BJ (cell line): ENCODE results near the gene LRRN2. TPM values are rescaled to one million over a fixed set of nuclear protein-coding genes. Genes with fewer than 3 reads are reported as not detected.

Experiments used
- CTCF ChIA-PET: fragments of 350-600 bp; formaldehyde crosslinking; extraction: SDS; loops from one replicate; lab custom pipeline; 2021; ENCODE audit warnings: antibody characterized with exemption, inconsistent platforms; lab: Yijun Ruan, JAX
- POLR2A ChIA-PET: fragments of 300-600 bp; sonication (Branson Sonifier 250); formaldehyde crosslinking; extraction: SDS; loops from one replicate; lab custom pipeline; 2021; ENCODE audit warnings: antibody characterized with exemption; lab: Charles Lee
- DNase-seq: peaks from one replicate; pipeline ENCODE4 v3.0.0-alpha.2; 2011; ENCODE audit warnings: low read depth
- H3K27me3 ChIP-seq: 2 replicates; pipeline ENCODE4 v1.6.0; 2011; ENCODE audit warnings: low read length; ENCODE audit not compliant: control insufficient read depth, insufficient read depth
- H3K36me3 ChIP-seq: 2 replicates; pipeline ENCODE4 v1.5.1; 2011; ENCODE audit warnings: low read length; ENCODE audit not compliant: control insufficient read depth, insufficient read depth
- H3K4me3 ChIP-seq: 2 replicates; pipeline ENCODE4 v1.5.1; 2011; ENCODE audit warnings: low read depth, mild to moderate bottlenecking, control low read depth, low read length
- CTCF ChIP-seq: IDR thresholded peaks from 2 replicates; pipeline ENCODE4 v1.5.1; 2011; ENCODE audit warnings: low read depth, mild to moderate bottlenecking, control low read depth, inconsistent platforms, low read length, moderate library complexity; ENCODE audit not compliant: insufficient read depth
- polyA plus RNA-seq: library from polyadenylated mRNA; depleted of rRNA; stranded (reverse); fragments of >200 nt; gene quantifications from 2 replicates; pipeline ENCODE4 v1.2.3, GENCODE V29; 2011

Gene LRRN2
- polyA plus RNA-seq, 1 experiment, result not detected

DNA sequence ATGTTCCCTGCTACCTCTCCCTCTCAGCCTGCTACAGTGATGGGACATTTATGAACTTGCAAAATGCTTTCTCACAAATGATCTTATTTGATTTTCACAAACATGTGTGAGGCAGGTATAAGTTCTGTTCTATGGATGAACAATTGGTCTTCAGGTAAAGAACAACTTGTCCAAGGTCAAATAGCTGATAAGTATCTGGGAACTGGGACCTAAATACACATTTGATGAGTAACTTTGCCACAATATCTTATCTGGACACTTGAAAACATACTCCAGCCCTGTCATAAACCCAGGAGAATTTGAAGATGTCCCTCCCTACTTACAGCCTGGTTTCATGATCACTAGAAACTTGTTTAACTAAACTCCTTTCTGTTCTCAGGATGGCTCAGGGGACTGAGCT, 23.0 kb downstream of the LRRN2 start:
- ChIA-PET POLR2A (no interaction called here), CTCF (no interaction called here)
- H3K4me3 ChIP-seq, result no peak overlapping the region
- peaks cover 12% of the 10 kb centered on the region for H3K27me3 ChIP-seq
- TF ChIP-seq CTCF, result no peak
- DNase-seq, result no peak
- no peaks in the 10 kb centered on the region for H3K36me3 ChIP-seq

GRCh38 chr1:204660509-204660908, 25.0 kb downstream of the LRRN2 start:
- no peak overlapping the region for H3K4me3 ChIP-seq
- no peak for DNase-seq
- no peaks in the 10 kb centered on the region for H3K36me3 ChIP-seq
- ChIA-PET POLR2A (no interaction called here), CTCF (no interaction called here)
- no peak for TF ChIP-seq CTCF
- H3K27me3 ChIP-seq, result peaks cover 11% of the 10 kb centered on the region

DNA sequence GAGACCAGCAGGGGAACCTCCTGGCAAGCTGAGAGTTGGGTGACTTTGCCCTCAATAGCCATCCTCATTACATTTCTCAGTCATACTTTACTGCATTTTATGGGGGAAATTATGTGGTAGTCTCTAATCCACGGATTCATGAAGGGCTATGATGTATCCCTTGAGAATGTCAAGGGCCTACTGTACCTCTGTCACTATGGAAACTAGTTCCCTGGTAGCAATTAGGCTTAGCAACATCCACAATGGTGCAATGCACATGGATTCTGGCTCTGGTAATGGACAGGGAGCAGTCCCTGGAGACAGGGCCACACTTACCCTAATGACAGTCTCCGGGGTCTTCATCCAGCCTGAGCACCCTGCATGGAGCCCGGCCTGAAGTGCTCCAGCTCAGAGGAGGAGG, 26.5 kb downstream of the LRRN2 start:
- no peak for TF ChIP-seq CTCF
- CTCF ChIA-PET, result interaction anchor here (0.6 kb wide), 1 partner anchor 10 kb away, joined by 3 read pairs; no protein-coding TSS in a partner anchor
- POLR2A ChIA-PET, result no interaction called here
- H3K4me3 ChIP-seq, result no peak overlapping the region
- peaks cover 8% of the 10 kb centered on the region for H3K27me3 ChIP-seq
- no peak for DNase-seq
- H3K36me3 ChIP-seq, result no peaks in the 10 kb centered on the region

DNA sequence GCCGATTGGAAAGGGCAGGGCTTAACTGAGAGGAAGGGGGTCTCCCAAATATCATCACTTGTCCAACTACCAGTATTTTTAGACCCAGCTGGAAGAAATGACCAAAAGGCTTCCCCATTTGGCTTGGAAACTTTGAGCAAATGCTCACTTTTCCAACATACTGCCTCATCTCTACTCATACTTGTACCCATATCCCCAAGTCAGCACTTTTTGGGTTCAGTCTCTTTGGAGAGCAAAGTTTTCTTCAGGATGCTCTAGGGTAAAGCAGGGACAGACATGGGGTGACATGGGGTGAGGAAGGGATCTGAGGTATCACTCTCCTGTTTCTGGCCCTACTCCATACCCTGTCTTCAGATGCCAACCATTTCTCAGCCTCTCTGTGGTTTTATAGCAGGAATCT, 27.2 kb downstream of the LRRN2 start:
- CTCF ChIA-PET, result no interaction called here
- Histone ChIP-seq H3K27me3 (peaks cover 6% of the 10 kb centered on the region), H3K36me3 (no peaks in the 10 kb centered on the region), H3K4me3 (no peak overlapping the region)
- no peak for TF ChIP-seq CTCF
- POLR2A ChIA-PET, result no interaction called here
- DNase-seq, result no peak

DNA sequence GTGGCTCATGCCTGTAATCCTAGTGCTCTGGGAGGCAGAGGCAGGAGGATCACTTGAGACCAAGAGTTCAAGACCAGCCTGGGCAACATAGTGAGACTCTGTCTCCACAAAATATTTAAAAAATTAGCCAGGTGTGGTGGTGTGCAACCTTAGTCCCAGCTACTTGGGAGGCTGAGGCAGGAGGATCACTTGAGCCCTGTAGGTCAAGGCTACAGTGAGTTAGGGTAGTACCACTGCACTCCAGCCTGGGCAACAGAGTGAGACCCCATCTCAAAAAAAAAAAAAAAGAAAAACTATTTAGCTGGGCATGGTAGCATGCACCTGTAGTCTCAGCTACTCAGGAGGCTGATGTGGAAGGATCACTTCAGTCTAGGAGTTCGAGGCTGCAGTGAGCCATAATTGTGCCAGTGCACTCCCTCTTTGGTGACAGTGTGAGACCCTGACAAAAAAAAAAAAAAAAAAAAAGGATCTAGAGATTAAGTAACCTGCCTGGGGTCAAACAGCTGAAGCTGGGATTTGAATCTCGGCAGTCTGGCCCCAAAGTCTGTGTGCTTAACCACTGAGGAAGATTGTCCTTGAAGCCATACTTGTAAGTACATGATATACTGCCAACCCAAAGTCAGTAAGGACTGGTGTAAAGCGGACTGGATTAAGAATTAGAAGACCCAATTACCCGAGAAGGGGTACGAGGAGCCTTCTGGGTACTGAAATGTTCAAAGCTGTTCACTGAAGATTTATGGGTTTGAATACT, 31.8 kb downstream of the LRRN2 start:
- Histone ChIP-seq H3K4me3 (no peak overlapping the region), H3K36me3 (no peaks in the 10 kb centered on the region), H3K27me3 (peaks cover 17% of the 10 kb centered on the region)
- no peak for TF ChIP-seq CTCF
- ChIA-PET CTCF (interaction anchor here (1.8 kb wide), 1 partner anchor 110 kb away, joined by 5 read pairs; no protein-coding TSS in a partner anchor), POLR2A (no interaction called here)
- DNase-seq, result no peak
